Fibroblast of the conjunctiva (primary cell): ENCODE measurements around the gene MRPL12.
"Not testable (repeated sequence)": the region's sequence is repeated elsewhere in the genome, so short reads cannot be mapped to it uniquely, and the experiment has no call there.

Source experiments
- DNase-seq: peaks from one replicate; pipeline ENCODE4 v3.0.0-alpha.2; 2010; ENCODE audit warnings: low read depth

The MRPL12 gene

DNA sequence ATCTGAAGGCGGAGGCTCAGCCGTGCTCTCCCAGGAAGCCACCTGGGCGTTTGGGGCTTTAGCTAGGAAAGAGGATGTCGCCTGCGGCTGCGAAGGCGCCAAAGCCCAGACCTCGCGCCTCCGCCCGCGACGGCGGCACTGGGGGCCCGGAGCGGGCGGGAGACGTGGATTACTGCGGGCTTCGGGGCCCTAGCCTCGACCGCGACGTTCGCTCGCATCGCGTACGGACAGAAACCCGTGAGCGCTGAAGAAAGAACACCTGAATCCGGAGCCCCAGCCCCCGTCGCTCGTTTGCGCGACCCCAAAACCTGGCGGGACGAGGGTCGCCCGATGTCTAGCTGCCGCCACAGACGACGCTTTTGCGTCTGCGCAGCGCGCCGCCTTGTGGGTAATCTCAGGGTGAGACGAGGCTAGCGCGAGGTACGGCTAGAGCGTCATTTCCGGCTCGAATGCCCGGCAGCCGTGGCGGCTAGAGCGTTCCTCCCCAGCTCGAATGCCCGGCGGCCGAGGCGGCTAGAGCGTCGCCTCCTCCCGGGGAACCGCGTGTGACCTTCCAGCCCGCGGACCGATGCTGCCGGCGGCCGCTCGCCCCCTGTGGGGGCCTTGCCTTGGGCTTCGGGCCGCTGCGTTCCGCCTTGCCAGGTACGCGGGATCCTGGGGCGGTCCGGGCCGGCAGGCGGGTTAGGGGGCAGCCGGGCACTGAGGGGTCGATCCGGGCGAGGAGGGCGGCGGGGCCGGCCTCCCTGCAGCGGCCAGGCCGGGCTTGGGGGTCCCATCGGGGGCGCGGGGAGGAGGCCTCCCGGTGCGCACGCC, at the start of gene MRPL12:
Gene MRPL12 (plus strand): TSS at position 434 of the 813 bp plus-strand sequence. CDS start 135 bp downstream, at position 569.
- DNase-seq, result peak; percentile 81

DNA sequence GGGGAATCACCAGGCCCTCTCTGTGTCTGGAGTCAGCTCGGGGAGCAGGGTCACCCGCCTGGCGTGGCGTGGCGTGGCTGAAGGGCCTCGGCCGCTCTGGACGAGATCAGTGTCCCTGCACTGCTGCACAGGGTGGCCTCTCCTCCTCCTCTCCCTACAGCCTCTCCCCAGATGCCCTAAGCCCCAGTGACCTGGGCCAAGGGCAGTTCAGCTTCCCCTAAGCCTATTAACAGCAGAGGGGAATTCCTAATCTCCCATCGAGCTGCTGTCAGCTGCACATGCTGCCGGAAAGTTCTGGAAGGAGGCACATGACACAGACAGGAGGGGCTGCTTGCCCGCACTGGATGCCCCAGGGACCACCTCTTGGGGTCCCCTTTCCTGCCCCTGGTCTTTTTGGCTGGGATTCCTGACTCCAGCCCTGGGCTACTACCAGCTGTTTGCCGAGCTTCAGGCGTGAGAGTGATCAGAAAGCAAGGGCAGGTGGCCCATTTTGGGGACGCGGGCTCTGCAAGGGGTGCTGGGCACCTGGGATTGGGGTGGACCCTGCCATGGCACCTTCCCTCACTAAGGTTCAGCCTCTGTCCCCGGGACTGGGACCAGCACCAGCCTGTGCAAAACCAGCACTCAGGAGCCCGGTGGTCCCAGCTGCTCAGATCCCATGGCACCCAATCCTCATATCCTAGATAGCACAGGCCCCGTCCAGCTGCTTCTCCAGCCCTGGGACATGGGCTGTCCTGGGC, 47.6 kb upstream of the MRPL12 start:
- no peak for DNase-seq

DNA sequence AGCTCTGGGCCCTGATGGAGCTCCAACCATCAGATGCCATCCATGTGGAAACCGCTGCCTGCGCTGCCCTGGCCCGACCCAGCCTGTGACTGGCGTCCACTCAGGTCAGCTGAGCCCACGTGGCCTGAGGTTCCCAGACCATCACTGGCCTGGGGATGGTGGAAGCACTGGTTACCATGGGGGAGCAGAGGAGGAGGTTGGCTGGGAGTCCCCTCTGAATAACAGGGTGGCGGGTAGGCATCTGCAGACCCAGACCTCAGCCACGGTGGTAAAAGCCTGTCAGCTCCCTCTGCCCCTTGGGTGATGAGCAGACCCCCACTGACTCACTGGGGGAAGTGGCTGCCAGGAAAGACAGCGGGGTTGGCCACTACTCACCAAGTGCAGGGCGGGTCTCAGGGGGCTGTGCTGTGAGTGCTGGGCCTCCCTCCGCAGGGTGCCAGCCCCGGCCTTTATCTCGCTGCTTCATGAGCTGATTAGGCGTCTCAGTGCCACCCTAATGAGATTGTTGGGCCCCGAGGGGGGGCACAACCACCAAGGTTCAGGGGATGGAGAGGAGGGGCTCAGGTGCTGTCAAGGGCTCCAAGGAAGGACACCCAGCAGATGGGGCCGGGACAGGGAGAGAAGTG, 46.9 kb upstream of the MRPL12 start, which contains the start of gene PDE6G:
Gene PDE6G (minus strand): TSS at position 425 of the 626 bp plus-strand sequence. CDS start 3,237 bp downstream, outside the sequence.
- DNase-seq, result no peak

DNA sequence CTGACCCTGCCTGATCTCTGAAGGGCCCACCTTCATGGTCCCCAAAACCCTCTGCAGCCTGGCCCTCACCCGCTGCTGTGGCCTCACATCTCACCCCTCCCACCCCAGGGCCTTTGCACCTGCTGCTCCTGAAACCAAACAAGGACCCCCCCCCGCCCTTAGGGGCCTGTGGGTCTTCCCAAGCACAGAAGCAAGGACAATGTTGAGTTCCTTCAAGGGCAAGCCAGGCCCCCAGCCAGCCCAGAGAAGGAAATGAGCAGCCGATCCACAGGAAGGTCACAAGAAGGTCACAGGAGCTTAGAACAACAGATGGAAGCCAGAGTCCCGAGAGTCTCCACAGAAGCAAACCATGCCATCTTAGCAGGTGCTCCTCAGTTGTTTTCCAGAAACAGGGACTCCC, 46.3 kb upstream of the MRPL12 start:
- no peak for DNase-seq

DNA sequence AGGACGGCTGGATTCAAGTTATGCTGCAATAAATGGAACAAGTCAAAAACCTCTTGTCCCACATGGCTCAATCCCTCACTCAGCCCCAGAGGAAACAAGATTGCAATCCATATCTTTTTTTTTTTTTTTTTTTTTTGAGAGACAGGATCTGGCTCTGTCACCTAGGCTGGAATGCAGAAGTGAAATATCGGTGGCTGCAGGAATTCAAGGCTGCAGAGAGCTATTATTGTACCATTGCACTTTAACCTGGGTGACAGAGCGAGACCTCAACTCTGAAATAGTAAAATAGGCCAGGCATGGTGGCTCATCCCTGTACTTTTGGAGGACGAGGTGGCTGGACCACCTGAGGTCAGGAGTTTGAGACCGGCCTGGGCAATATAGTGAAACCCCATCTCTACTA, 44.1 kb upstream of the MRPL12 start:
- no peak for DNase-seq

DNA sequence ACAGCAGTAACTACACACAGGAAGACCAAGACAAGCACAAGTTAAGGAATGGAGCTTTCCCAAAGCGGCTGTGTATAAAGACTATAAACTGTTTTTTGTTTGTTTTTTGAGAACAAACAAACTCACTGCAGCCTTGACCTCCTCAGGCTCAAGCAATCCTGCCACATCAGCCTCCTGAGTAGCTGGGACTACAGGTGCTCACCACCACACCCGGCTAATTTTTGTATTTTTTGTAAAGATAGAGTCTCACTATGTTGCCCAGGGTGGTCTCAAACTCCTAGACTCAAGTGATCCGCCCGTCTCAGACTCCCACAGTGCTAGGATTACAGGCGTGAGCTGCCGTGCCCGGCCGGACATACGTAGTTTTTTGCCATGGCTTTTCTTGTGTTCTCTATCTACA, 42.7 kb upstream of the MRPL12 start:
- no peak for DNase-seq

DNA sequence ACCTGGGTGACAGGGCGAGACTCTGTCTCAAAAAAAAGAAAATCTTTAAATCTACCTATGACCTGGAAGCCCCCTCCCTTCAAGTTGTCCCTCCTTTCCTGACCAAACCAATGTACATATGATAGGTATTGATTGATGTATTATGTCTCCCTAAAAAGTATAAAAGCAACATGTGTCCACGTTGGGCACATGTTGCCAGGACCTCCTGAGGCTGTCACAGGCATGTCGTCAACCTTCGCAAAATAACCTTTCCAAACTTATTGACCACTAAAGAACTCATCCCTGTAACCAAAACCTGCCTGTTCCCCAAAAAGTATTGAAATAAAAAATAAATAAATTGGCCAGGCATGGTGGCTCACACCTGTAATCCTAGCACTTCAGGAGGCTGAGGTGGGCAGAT, 41.2 kb upstream of the MRPL12 start:
- DNase-seq, result no peak

DNA sequence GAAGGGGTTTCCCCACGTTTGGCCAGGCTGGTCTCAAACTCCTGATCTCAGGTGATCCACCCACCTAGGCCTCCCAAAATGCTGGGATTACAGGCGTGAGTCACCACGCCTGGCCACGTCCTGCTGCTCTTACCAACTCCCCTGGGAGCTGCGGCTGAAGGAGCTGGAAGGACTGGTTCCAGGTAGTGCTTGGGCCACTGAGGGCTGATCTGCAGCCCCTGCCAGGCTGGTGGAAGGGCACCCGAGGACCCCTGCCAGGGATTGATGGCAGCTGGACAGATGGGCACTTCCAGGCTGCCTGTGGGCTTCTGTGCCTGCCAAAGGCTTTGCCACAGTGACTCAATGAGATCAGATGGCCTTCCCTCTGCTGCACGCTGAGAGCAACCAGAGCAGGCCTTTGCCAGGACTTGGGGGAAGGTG, 39.1 kb upstream of the MRPL12 start:
- no peak for DNase-seq

DNA sequence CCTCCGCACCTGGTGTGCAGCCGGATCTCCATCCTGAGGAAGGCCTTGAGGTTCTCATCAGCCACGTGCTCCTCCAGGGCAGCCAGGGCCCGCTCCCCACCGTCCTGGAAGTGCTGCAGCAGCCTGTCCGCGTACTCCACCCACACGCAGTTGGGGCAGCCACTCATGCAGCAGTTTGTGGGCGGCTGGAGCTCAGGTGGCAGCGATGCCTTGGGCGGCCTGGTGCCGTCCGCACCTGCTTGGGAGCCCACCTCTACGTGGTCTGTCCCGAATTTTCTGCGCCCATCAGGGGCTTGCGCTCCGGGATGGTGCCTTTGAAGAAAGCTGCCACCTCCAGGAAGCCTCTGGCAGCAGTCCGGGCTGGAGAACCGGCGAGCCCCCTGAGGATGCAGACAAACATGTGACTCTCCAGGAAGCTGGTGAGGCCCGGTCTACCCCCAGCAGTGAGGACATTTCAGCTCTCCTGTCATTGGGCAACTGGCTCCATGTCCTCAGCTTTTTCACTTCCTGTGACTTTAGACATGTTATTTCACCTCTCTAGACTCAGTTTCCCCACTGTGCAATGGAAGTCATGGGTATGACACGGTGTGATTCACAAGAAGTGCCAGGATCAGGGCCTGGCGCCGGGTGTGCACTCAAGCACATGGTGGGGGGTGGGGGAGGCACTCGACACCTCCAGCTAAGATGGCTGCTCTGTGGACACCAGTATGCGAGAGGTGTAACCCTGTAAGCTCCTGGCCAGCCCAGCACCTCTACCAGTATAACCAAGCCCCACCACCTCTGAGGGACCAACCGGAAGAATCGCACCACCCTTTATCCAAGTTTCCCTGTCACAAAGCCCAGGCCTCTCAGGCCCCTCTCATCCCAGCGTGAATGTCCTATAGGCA, 37.7 kb upstream of the MRPL12 start:
- DNase-seq, result no peak

DNA sequence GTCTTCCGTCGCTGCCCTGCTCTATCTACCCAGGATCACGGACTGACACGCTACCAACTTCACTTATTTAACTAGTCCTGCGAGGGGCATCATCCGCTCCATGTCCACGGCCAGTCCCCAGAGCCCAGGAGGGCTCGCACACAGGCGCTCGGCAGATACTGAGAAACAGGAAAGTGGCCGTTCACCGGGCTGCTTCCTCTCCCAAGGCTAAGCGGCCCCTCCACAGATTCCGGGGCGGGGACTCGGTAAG, 37.1 kb upstream of the MRPL12 start:
- DNase-seq, result no peak

DNA sequence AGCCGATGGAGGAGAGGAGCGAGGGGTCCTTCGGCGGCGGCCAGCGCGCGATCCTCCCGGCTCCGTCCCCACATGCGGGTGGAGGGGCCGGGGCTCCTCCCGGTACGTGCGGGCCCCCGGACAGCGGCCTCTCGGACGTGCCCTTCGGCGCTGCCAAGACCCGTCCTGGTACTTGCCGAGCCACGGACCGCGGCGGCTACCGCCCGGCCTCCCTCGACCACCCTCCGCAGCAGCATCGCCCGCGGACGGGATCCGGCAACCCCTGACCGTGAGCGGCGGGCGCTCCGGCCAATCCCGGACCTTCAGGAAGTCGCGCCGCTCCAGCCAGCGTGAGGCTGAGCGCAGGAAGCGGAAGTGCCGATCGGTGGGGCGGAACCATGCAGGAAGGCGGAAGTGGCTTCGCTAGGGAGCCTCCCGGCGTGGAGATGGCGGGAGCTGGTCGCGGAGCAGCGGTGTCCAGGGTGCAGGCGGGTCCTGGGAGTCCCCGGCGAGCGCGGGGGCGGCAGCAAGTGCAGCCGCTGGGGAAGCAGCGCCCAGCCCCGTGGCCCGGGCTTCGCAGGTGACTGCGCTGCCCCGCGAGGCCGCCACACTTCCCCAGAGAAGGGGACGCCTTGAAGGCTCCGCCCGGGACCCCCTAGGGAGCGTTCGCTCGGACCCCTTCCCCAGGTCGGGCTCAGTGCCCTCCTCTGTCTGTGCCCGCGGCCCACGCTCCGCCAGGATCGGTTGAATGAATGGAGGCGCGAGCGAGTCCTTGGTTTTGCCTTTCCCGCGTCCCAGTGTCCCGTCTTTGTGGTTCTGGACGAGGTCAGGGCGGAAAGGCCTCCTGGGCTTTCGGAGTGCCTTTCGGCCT, 36.6 kb upstream of the MRPL12 start, which contains the start of the genes CCDC137 and OXLD1:
Gene CCDC137 (plus strand): TSS at position 396 of the 850 bp plus-strand sequence. CDS start 30 bp downstream, at position 426.
Gene OXLD1 (minus strand): TSS at position 264 of the 850 bp plus-strand sequence. CDS start 28 bp downstream, at position 236.
- peak; percentile 92 for DNase-seq

DNA sequence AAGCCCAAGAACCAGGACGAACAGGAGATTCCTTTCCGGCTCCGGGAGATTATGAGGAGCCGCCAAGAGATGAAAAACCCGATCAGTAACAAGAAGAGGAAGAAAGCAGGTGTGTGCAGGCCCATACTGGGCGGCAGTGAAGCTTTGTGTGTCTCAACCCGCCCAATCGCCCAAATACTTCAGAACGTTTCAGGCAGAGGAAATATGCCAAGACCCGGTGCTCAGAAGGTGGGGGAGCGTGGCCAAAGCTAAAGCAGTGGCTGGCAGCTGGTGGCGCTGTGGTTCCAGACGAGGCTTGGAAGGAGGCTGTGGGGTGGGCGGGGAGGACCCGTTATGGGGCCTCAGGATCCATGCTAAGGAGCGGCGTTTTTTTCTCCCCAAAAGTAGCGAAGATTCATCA, 35.4 kb upstream of the MRPL12 start:
- DNase-seq, result no peak

DNA sequence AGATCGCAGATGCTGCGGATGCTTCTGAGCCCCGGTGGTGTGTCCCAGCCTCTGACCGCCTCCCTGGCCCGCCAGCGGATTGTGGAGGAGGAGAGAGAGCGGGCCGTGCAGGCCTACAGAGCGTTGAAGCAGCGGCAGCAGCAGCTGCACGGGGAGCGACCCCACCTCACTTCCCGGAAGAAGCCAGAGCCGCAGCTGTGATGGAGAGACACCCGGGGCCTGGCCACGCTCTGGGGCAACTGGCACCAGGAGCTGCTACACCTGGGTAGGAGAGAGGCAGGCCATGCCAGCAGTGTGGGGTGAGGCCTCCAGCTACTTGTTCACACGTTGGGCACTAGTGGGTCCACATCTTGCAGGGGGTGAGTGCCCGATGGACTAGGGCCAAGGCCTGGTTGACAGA, 30.7 kb upstream of the MRPL12 start:
- no peak for DNase-seq

DNA sequence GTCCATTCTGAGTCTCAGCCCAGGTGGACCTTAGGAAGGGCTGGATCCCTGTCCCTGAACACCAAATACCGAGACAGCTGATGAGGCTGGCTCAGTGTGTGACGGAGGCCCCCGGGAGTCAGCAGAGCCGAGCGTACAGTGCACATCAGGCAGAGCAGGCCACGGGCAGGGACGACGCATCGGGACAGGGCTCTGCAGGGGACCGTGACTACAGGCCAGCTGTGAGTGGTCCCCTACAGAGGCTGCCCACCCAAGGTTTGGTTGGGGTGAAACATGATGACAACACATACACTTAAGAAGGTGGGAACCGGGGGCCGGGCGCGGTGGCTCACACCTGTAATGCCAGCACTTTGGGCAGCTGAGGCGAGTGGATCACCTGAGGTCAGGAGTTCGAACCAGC, 30.2 kb upstream of the MRPL12 start:
- DNase-seq, result no peak

DNA sequence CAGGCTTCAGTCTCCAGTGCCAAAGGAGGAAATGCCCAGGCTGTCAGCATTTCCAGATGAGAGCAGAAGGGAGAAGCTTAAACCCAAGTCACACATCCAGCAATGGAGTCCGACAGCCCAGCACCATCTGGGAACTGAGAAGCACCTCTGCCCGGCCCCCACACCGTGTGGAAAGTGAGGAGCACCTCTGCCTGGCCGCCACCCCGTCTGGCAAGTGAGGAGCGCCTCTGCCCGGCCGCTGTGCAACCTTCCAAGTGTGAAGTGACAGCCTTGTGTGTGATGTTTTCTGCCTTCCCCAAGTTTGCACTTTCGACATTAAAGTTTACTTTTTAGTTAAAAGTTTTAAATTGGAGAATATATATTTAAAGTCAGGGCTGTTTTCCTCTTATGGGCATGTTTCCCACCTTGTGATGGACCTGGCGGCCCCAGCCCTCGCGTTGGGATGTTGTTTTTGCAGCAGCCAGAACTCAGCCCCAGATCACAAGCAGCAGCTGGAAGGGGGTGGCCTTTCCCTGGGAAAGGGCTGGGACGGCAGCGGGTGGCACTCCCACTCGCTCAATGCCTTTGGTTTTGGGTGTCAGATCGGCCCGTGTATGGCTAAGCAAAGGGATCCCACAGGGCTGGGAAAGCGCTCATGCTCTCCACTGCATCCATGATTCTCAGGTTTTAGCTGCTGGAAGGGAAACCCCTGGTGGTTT, 29.5 kb upstream of the MRPL12 start:
- no peak for DNase-seq

DNA sequence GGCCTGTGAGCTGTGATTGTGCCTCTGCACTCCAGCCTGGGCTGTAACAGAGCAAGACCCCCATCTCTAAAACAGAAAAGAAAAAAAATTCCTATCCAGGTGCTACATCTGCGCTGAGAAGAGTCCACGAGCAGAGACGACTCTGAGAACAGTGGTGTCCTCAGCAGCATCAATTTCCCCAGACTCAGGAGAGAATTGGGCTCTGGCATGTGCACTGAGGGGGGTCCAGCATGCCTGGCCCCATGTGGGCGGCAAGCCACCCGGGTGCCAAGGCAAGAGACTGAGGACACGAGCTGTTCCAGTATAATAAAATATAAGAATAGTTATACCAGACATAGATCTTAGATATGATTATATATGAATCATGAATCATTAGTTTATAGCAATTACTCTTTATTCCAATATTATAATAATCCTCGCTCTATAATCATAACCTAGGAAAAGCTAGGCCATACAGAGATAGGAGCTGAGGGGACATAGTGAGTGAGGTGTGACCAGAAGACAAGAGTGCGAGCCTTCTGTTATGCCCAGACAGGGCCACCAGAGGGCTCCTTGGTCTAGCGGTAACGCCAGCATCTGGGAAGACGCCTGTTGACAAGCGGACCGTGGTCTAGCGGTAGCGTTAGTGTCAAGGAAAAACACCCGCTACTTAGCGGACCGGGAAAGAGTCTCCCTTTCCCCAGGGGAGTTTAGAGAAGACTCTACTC, 27.5 kb upstream of the MRPL12 start:
- not testable (repeated sequence) for DNase-seq

DNA sequence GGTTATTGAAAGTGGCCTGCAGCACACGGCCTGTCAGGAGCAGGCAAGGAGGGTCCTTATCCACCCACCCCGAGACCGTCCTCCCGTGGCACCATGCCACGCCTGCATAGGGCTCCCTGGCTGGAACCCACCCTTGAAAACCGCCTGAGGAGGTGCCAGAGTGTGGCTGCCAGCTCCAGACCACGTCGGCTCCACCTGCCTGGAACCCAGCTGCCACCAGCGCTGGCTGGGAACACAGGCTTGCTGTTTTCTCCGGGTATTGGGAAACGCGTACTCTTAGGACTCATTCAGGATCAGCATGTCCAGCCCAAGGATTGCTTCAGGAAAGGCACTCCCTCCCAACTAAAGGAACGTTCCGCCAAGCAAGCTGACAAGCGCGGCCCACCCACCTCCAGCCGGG, 26.3 kb upstream of the MRPL12 start:
- DNase-seq, result no peak

DNA sequence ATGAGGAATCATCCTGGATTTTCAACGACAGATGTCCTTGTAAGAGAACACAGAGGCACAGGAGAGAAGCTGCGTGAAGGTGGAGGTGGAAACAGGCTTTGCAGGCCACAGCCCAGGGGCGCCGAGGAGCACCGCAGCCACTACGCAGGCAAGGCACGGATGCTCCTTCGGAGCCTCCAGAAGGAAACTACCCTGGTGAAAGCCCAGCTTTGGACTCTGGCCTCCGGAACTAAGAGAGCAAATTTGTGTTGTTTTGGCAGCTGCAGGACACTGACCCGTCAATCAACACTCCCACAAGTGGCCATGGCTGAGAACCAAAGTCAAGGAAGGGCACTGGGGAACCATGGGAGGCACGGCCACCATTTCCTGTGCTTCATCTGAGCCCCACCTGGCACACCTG, 23.0 kb upstream of the MRPL12 start:
- no peak for DNase-seq

DNA sequence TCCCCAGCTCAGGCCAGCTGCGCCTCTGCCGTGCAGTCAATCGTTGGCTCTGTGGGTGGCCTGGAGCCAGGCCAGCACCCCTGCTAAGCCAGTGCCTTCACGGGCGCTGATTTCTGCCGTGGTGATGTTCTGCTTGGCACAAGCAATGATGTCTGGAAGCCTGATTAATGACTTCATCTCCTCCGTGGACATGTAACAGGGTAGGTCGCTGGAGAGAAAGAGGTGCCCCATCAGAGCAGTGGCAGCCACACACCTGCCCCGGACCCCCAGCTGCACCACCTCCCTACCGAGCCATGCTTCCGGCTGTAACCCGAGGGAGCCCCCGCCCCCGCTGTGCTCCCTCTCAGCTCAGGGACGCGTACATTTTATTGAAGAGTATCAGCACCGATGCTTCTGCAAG, 21.5 kb upstream of the MRPL12 start:
- DNase-seq, result no peak
